CD4-positive, alpha-beta memory T cell (primary cell): ENCODE results near the gene ZNF286A. TPM values are rescaled to one million over a fixed set of nuclear protein-coding genes. Genes with fewer than 3 reads are reported as not detected.
"Not testable (repeated sequence)": the region's sequence is repeated elsewhere in the genome, so short reads cannot be mapped to it uniquely, and the experiment has no call there.

Source experiments
- CTCF ChIA-PET: fragments of 350-600 bp; sonication (Branson Sonifier 250); formaldehyde crosslinking; loops from one replicate; lab custom pipeline; 2021; ENCODE audit warnings: inconsistent platforms; ENCODE audit not compliant: partially characterized antibody; lab: Charles Lee
- POLR2A ChIA-PET: fragments of 350-600 bp; sonication (Branson Sonifier 250); formaldehyde crosslinking; loops from one replicate; lab custom pipeline; 2021; ENCODE audit not compliant: partially characterized antibody; lab: Charles Lee
- DNase-seq, 5 donors: peaks; one replicate each; pipeline versions ENCODE4 v3.0.0 to v3.0.0-alpha.2; 2020 to 2022; ENCODE audit warnings: mixed read lengths in 1 of 5
- H3K27ac ChIP-seq: one replicate; pipeline ENCODE4 v1.7.0; 2013; ENCODE audit warnings: low read depth, low read length
- H3K27me3 ChIP-seq: 2 replicates; pipeline ENCODE4 v1.7.0; 2013; ENCODE audit warnings: mild to moderate bottlenecking, low read length, moderate library complexity; ENCODE audit not compliant: insufficient read depth
- H3K36me3 ChIP-seq: 2 replicates; pipeline ENCODE4 v1.7.0; 2013; ENCODE audit warnings: mild to moderate bottlenecking, low read length, moderate library complexity; ENCODE audit not compliant: insufficient read depth
- H3K4me1 ChIP-seq: 2 replicates; pipeline ENCODE4 v1.7.0; 2013; ENCODE audit warnings: mild to moderate bottlenecking, low read length, moderate library complexity; ENCODE audit not compliant: insufficient read depth
- H3K4me3 ChIP-seq, 2 donors: one replicate each; pipeline ENCODE4 v1.7.0; 2013; ENCODE audit warnings: low read length in 2 of 2, mild to moderate bottlenecking in 1 of 2
- H3K9me3 ChIP-seq, 2 donors: one replicate each; pipeline ENCODE4 v1.7.0; 2013; ENCODE audit warnings: low read length in 2 of 2, control low read depth in 1 of 2; ENCODE audit not compliant: control insufficient read depth in 1 of 2
- H3K27ac Mint-ChIP-seq, 7 donors: one replicate each; pipeline ENCODE4 v1.8.0; 2020 to 2021; ENCODE audit warnings: mixed read lengths in 7 of 7, mild to moderate bottlenecking in 6 of 7, inconsistent platforms in 3 of 7, moderate library complexity in 3 of 7
- H3K27me3 Mint-ChIP-seq, 2 donors: one replicate each; pipeline ENCODE4 v1.8.0; 2020 to 2021; ENCODE audit warnings: mixed read lengths in 2 of 2
- H3K36me3 Mint-ChIP-seq, 2 donors: one replicate each; pipeline ENCODE4 v1.8.0; 2020 to 2021; ENCODE audit warnings: mixed read lengths in 2 of 2, inconsistent platforms in 1 of 2, mild to moderate bottlenecking in 1 of 2
- H3K4me1 Mint-ChIP-seq, 4 donors: one replicate each; pipeline ENCODE4 v1.8.0; 2020 to 2021; ENCODE audit warnings: mixed read lengths in 4 of 4, mild to moderate bottlenecking in 1 of 4
- H3K4me3 Mint-ChIP-seq, 8 donors: one replicate each; pipeline ENCODE4 v1.8.0; 2020 to 2021; ENCODE audit warnings: mixed read lengths in 8 of 8, mild to moderate bottlenecking in 7 of 8, moderate library complexity in 6 of 8, inconsistent platforms in 3 of 8
- H3K9me3 Mint-ChIP-seq, 8 donors: one replicate each; pipeline ENCODE4 v1.8.0; 2020 to 2021; ENCODE audit warnings: mixed read lengths in 8 of 8, mild to moderate bottlenecking in 5 of 8, inconsistent platforms in 3 of 8, moderate library complexity in 1 of 8
- intact Hi-C: fragments of 100-400 bp; cut with micrococcal nuclease; formaldehyde crosslinking; loops from one replicate; pipeline ENCODE4 v1.15.1; 2023
- polyA plus RNA-seq, 2 donors: library from polyadenylated mRNA; unstranded; fragments of 300-500 nt; fragmentation: Illumina TruSeq; gene quantifications; one replicate each; pipeline ENCODE4 v1.2.3, GENCODE V29; 2021
- total RNA-seq, 2 experiments: library from RNA; stranded (reverse); gene quantifications; one replicate each; pipeline ENCODE4 v1.2.3, GENCODE V29; 2021

ZNF286A gene
- total and polyA plus RNA-seq, 4 experiments from 2014 or later: 10.8 to 35.4 (median 21.9) TPM

- CTCF ChIA-PET: no interaction called here
- intact Hi-C loops: no loop called here
- no peak overlapping the region for H3K4me3 ChIP-seq
Observed at GRCh38 chr17:15663176-15663575, 36.4 kb upstream of the ZNF286A start.

GRCh38 chr17:15663691-15664090 lies 35.9 kb upstream of the ZNF286A start:
- CTCF ChIA-PET: no interaction called here
- Histone ChIP-seq H3K4me3 (no peak overlapping the region), H3K27me3 (no peaks in the 10 kb centered on the region), H3K4me1 (no peaks in the 10 kb centered on the region), H3K27ac (no peak overlapping the region), H3K9me3 (no peaks in the 10 kb centered on the region), H3K36me3 (no peaks in the 10 kb centered on the region)
- H3K4me1 Mint-ChIP-seq: peaks cover 0 to 1% (median 0%) of the 10 kb centered on the region in 4 donors
- intact Hi-C loops: no loop called here
- H3K9me3 Mint-ChIP-seq: no peaks in the 10 kb centered on the region
- no peak overlapping the region for H3K27ac Mint-ChIP-seq
- no peaks in the 10 kb centered on the region for H3K27me3 Mint-ChIP-seq
- peaks cover 22 to 44% of the 10 kb centered on the region in 2 donors for H3K36me3 Mint-ChIP-seq
- POLR2A ChIA-PET: no interaction called here
- DNase-seq: no peak
- no peak overlapping the region for H3K4me3 Mint-ChIP-seq

More at GRCh38 chr17:15663176-15663575, 36.4 kb upstream of the ZNF286A start:
- no peak overlapping the region for H3K27ac ChIP-seq
- Mint-ChIP-seq H3K4me1 (peaks cover 0 to 1% (median 0%) of the 10 kb centered on the region in 4 donors), H3K9me3 (no peaks in the 10 kb centered on the region), H3K4me3 (no peak overlapping the region), H3K27me3 (no peaks in the 10 kb centered on the region), H3K36me3 (peaks cover 25 to 44% of the 10 kb centered on the region in 2 donors), H3K27ac (no peak overlapping the region)
- H3K9me3 ChIP-seq: no peaks in the 10 kb centered on the region
- no peak for DNase-seq
- no peaks in the 10 kb centered on the region for H3K4me1 ChIP-seq
- H3K27me3 ChIP-seq: no peaks in the 10 kb centered on the region
- POLR2A ChIA-PET: no interaction called here
- no peaks in the 10 kb centered on the region for H3K36me3 ChIP-seq

- POLR2A ChIA-PET, H3K9me3 Mint-ChIP-seq, H3K4me1 Mint-ChIP-seq, intact Hi-C loops, H3K4me1 ChIP-seq, H3K4me3 ChIP-seq, DNase-seq, CTCF ChIA-PET, H3K27me3 ChIP-seq, H3K4me3 Mint-ChIP-seq, H3K27ac ChIP-seq, H3K36me3 ChIP-seq, H3K27ac Mint-ChIP-seq, H3K9me3 ChIP-seq, H3K27me3 Mint-ChIP-seq: not testable (repeated sequence)
- H3K36me3 Mint-ChIP-seq: peaks cover 15 to 31% of the 10 kb centered on the region in 2 donors
Observed at GRCh38 chr17:15669526-15669925, 30.0 kb upstream of the ZNF286A start.

GRCh38 chr17:15674640-15675039 lies 24.9 kb upstream of the ZNF286A start:
- Mint-ChIP-seq H3K27ac (peak overlapping the region in 1 of 7 donors; percentile 22), H3K36me3 (peaks cover 22 to 27% of the 10 kb centered on the region in 2 donors)
- H3K4me3 ChIP-seq, H3K4me1 ChIP-seq, H3K9me3 ChIP-seq, H3K27me3 Mint-ChIP-seq, DNase-seq, H3K4me1 Mint-ChIP-seq, intact Hi-C loops, CTCF ChIA-PET, POLR2A ChIA-PET, H3K4me3 Mint-ChIP-seq, H3K27me3 ChIP-seq, H3K9me3 Mint-ChIP-seq, H3K36me3 ChIP-seq, H3K27ac ChIP-seq: not testable (repeated sequence)

GRCh38 chr17:15675991-15676390 lies 23.6 kb upstream of the ZNF286A start:
- H3K27ac Mint-ChIP-seq: not testable (repeated sequence)

GRCh38 chr17:15683135-15683534 lies 16.4 kb upstream of the ZNF286A start:
- H3K4me1 ChIP-seq, POLR2A ChIA-PET, H3K9me3 Mint-ChIP-seq, intact Hi-C loops, H3K27me3 ChIP-seq, H3K36me3 ChIP-seq, H3K9me3 ChIP-seq, CTCF ChIA-PET, H3K27me3 Mint-ChIP-seq: not testable (repeated sequence)
- peak; percentile 8 to 47 (median 28) for DNase-seq
- Mint-ChIP-seq H3K36me3 (peaks cover 3 to 12% of the 10 kb centered on the region in 2 donors), H3K27ac (peak overlapping the region; percentile 63 to 96 (median 92)), H3K4me3 (peak overlapping the region; percentile 88 to 96 (median 95)), H3K4me1 (peaks cover 13 to 24% (median 16%) of the 10 kb centered on the region in 4 donors)
- Histone ChIP-seq H3K4me3 (peak overlapping the region; percentile 34 to 81), H3K27ac (peak overlapping the region; percentile 66)

More at GRCh38 chr17:15675991-15676390, 23.6 kb upstream of the ZNF286A start:
- CTCF ChIA-PET, H3K4me3 Mint-ChIP-seq, DNase-seq, intact Hi-C loops, H3K9me3 Mint-ChIP-seq, H3K27me3 ChIP-seq, H3K27ac ChIP-seq, H3K27me3 Mint-ChIP-seq, H3K4me1 Mint-ChIP-seq, H3K4me1 ChIP-seq, H3K9me3 ChIP-seq, POLR2A ChIA-PET, H3K36me3 ChIP-seq, H3K4me3 ChIP-seq: not testable (repeated sequence)
- peaks cover 19 to 26% of the 10 kb centered on the region in 2 donors for H3K36me3 Mint-ChIP-seq

- H3K36me3 Mint-ChIP-seq, H3K27me3 Mint-ChIP-seq, CTCF ChIA-PET, H3K4me1 ChIP-seq, H3K27me3 ChIP-seq, H3K36me3 ChIP-seq, H3K9me3 ChIP-seq, H3K9me3 Mint-ChIP-seq: not testable (repeated sequence)
- peak; percentile 78 to 85 (median 80) for DNase-seq
- intact Hi-C loops: loop anchor here (1.0 kb wide), 1 partner anchor 15 kb away; the partner anchor contains the start of gene ZNF286A
- H3K4me1 Mint-ChIP-seq: peaks cover 13 to 24% (median 16%) of the 10 kb centered on the region in 4 donors
- peak within 1 kb of the TSS; percentile 66 for H3K27ac ChIP-seq
- POLR2A ChIA-PET: interaction anchor here (1.1 kb wide), 1 partner anchor 15 kb away, joined by 6 read pairs; no protein-coding TSS in a partner anchor
- peak within 1 kb of the TSS; percentile 81 to 96 (median 94) for H3K27ac Mint-ChIP-seq
- peak within 1 kb of the TSS; percentile 88 to 96 (median 95) for H3K4me3 Mint-ChIP-seq
- peak within 1 kb of the TSS; percentile 34 to 81 for H3K4me3 ChIP-seq
Observed at GRCh38 chr17:15683824-15684478, 15.6 kb upstream of the ZNF286A start, which contains the start of gene TRIM16. TSS of gene TRIM16 (minus strand) at chr17:15684311. CDS start at chr17:15651609, 32,702 bp downstream.
